HT1080 (cell line): Measurements from ENCODE around the gene ARMC5. TPM values are rescaled to one million over a fixed set of nuclear protein-coding genes. Genes with fewer than 3 reads are reported as not detected.
"Not testable (repeated sequence)": the region's sequence is repeated elsewhere in the genome, so short reads cannot be mapped to it uniquely, and the experiment has no call there.

Experiments used
- DNase-seq: peaks from one replicate; pipeline ENCODE4 v3.0.0-alpha.2; 2015; ENCODE audit warnings: low read depth
- total RNA-seq: library from RNA; depleted of rRNA; stranded (reverse); fragments of >200 nt; shearing (Covaris generic); gene quantifications from 2 replicates; pipeline ENCODE4 v1.2.3, GENCODE V29; 2014

ARMC5 gene
- total RNA-seq, 1 experiment from 2014 or later, result 19.8 TPM

DNA sequence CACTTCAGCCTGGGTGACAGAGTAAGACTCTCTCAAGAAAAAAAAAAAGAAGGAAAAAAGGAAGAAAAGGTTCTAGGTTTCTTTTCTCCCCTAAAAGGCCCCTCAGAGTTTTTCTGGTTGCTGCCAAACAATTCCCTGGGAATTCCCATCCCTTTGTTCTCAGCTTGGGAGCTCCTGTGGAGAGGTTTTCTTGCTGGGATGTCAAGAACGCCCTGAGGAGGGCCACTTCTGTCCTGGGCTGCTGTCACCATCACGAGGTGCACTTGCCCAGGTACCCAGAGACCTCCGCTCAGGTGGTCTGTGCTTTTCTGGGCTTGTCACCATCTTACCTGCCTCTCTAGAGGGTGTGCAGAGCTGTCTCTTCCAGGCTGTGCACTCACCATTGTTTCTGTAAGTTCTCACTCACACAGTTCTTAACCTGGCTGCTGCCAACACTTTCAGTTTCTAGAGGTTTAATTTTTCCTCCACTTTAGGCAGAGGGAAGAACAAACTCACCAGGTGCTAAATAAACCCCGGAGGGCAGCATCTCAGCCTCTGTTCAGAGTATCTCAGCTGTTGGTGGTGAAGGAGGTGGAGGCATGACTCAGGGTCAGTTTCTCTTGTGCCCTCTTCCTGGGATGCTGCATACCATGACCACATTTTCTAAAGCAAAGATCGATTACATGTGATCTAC lies 28.8 kb upstream of the ARMC5 start:
- no peak for DNase-seq

DNA sequence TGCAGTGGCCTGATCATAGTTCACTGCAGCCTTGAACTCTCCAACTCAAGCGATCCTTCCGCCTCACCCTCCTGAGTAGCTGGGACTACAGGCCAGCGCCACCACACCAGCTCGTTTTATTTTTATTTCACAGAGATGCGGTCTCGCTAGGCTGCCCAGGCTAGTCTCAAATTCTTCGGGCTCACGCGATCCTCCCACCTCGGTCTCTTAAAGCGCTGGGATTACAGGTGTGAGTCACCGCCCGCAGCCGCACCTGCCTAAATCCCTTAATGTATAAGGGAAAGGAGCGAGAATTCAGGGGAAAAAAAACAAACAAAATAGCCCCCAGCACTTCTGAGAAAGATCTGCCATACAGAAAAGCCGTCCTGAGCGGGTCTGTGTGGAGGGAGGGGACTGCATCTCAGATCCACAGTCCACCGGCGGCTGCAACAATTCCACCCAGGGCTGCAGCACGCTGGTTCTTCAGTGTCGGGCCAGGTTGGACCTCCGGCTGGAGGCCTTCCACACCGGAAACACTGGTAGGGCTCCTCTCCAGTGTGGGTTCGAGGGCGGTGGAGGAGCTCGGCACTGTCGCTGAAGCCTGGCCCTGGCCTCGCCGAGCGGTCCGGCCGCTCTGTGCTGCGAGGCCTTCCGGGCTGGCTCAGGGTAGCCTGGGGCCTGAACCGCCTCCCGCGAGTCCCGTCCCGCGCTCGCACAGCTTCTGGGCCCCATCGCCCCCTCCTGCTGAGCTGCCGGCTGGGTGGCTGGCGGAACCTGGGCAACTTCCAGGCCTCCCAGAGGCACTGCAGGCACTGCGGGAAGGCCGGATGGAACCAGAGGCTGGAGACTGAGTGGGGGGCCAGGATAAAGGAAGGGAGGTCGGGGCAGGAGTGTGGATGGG lies 23.7 kb upstream of the ARMC5 start:
- no peak for DNase-seq

DNA sequence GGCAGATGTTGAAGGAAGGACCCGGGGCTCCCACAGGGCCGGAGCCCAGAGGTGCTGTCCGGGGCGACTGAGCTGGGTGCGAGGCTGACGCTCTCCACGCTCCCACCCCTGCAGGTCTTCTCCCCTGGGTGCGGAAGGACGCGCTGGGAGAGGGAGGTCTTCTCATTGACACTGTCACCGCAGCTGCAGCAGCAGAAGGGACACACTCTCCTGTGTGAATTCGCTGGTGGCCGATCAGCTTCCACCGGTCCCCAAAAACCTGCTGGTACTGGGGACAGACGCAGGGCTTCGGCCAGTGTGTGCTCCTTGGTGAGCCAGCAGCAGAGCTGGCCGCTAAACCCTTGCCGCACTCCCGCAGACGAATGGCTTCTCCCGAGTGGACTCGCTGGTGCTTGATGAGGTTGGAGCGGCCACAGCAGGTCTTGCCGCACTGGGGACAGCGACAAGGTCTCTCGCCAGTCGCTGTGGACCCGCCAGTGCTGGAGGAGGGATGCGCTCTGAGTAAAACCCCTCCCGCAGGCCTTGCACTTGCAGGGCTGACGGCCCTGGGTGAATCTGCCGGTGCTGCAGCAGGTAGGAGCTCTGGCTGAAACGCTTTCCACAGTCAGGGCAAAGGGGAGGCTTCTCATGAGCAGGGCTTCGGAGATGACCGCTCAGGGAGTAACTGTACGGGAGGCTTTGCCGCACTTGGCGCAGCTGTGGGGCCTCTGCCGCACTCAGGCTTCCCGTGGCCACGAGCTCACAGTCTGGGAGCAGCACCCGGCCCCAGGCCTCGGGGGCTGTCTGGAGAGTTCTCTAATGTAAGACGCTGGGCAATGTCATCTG lies 22.9 kb upstream of the ARMC5 start:
- DNase-seq, result no peak

DNA sequence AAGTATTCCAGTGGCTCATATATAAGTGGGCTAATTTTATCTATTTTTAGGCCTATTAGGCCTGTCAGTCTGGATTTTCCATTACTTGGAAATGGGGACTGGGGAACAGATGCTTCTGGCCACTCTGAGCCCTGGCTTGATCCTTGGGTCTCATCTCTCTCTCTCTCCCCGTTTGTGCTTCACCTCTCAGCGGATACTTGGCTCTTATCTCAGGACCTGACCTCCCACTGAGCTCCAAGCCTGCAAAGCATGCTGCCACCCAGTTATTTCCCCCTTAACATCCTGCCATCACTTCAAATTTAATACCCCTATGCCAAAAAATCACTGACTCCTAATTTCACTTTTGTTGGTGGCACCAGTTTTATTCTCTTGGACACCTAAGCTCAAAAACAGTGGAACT lies 20.9 kb upstream of the ARMC5 start:
- DNase-seq, result no peak

DNA sequence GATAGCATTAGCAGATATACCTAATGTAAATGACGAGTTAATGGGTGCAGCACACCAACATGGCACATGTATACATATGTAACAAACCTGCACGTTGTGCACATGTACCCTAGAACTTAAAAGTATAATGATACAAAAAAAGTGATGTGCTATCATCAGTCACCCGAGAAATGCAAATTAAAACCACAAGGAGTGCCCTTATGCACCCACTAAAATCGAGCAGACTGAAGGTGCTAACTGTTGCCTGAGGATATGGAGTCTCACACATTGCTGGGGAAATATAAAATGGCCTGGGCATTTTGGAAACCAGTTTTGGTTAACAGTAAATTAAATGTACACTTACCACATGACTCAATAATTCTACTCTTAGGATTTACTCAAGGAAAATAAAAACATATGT lies 20.3 kb upstream of the ARMC5 start:
- not testable (repeated sequence) for DNase-seq

DNA sequence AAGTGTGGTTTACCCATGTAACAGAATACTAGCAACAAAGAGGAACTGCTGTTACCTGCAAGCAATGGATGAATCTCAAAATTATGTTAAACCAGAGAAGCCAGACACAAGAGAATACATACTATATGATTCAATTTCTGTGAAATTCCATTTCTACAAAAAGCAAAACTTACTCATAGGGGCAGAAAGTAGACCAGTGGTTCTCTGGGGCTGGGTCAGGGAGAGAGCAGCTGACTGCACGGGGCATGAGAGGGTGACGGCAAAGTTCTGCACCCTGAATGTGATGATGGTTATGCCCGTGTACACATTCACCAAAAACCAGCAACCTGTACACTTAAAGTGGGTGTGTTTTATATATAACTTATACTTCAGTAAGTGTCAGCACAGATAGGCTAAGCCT lies 19.8 kb upstream of the ARMC5 start:
- DNase-seq, result no peak

DNA sequence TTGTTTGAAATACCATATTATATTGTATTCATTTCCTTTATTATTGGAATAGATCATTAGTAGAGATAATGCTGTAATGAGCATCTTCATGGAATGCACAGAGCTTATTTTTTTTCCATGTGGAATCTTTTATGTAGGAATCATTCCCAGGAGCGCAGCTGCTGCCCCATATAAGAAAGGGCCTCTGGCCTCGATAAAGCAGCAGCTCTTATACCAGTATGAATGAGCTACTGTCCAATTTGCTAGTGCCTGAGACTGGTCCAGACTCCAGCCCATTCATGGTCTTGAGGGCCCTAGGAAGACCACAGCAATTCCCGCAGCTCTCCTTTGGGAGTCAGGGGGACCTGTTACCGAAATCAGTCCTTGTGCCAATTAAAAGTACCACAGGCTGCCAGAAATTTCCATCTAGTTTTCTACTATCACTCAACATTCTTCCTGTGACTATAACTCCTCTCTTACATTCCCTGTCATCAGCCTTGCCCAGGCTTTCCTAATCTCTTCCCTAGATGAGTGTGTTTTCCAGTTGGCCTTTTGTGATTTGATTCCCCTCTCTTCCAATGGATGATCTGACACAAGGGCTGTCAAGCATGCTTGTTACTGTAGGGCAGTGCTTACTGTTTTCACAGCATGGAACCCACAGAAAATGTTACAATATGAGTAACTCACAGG lies 18.7 kb upstream of the ARMC5 start:
- DNase-seq, result no peak

DNA sequence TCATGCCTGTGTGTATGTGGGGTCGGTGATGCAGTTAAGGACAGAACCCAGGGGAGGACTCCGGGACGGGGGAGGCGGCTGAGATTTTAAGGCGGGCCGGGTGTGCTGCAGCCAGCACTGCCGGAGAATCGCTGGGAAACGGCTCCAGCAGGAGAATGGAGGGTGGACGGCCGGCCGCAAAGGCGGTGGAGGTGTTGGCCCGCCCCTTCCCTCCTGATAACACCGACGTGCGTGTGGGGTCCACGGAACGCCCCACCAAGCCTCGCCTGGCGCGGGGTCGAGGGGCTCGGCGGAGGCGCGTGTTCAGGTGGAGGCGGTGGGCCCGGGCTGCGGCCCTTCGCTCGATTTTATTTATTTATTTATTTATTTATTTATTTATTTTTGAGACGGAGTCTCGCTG lies 17.3 kb upstream of the ARMC5 start:
- DNase-seq, result no peak

DNA sequence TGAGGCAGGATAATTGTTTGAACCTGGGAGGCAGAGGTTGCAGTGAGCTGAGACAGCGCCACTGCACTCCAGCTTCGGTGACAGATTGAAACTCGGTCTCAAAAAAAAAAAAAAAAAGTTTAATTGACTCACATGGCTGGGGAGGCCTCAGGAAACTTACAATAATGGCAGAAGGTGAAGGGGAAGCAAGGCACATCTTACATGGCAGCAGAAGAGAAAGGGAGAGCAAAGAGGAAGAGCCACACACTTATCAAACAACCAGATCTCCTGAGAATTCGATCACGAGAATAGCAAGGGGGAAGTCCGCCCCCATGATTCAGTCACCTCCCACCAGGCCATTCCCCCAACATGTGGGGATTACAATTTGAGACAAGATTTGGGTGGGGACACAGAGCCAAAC lies 13.4 kb upstream of the ARMC5 start:
- DNase-seq, result not testable (repeated sequence)

DNA sequence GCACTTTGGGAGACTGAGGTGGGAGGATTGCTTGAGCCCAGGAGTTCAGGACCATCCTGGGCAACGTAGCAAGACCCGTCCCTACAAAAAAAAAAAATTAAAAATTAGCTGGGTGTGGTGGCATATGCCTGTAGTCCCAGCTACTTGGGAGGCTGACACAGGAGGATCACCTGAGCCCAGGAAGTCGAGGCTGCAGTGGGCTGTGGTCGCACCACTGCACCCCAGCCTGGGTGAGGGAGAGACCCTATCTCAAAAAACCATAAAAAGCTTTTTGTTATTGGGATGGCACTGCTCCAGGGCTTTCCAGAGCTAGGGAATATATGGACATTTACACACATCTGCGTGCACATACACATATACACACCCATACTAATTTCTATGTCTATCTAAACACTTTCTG lies 8.1 kb upstream of the ARMC5 start:
- DNase-seq, result no peak

DNA sequence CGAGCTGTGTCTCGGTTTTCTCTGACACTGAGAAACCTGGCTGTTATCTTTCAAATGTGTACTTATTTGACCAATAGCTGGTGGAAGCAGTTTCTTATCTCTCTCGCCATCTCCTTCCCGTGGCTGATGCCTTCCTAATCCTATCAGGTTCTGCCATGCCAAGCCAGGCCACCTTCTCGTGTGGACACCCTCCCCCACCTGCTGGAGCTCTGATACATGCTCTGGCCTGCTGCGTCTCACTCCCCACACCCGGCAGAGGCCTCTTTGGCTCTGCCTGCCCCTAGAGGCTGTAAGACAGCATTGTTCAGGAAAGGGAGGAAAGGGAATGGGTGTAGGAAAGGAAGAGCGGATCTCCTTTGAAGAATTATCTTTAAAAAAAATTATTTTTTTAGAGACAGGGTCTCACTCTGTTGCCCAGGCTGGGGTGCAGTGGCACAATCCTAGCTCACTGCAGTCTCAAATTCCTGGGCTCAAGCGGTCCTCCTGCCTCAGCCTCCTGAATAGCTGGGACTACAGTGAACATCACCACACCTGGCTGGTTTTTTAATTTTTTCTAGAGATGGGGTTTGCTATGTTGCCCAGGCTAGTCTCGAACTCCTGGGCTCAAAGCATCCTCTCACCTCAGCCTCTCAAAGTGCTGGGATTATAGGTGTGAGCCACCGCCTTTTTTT lies 7.5 kb upstream of the ARMC5 start:
- peak; percentile 64 for DNase-seq

DNA sequence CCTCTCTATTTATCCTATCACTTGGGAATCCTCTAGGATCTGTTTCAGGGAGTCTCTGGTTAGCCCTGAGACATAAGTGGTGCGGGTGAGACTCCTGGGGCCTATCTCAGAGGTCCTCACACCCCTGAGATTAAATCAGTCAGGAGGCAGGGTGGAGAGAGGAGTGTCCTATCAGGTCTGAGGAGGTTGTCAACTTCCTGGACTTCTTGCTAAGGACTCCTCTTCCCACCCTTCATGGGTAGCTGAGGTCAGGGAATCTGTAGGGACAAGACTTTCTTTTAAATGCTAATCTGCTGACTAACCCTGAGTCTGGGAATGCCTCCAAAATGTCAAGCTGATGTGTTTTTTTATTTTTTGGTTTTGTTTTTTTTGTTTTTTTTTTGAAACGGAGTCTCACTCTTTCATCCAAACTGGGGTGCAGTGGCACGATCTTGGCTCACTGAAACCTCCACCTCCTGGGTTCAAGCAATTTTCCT lies 6.6 kb upstream of the ARMC5 start:
- DNase-seq, result peak; percentile 85

DNA sequence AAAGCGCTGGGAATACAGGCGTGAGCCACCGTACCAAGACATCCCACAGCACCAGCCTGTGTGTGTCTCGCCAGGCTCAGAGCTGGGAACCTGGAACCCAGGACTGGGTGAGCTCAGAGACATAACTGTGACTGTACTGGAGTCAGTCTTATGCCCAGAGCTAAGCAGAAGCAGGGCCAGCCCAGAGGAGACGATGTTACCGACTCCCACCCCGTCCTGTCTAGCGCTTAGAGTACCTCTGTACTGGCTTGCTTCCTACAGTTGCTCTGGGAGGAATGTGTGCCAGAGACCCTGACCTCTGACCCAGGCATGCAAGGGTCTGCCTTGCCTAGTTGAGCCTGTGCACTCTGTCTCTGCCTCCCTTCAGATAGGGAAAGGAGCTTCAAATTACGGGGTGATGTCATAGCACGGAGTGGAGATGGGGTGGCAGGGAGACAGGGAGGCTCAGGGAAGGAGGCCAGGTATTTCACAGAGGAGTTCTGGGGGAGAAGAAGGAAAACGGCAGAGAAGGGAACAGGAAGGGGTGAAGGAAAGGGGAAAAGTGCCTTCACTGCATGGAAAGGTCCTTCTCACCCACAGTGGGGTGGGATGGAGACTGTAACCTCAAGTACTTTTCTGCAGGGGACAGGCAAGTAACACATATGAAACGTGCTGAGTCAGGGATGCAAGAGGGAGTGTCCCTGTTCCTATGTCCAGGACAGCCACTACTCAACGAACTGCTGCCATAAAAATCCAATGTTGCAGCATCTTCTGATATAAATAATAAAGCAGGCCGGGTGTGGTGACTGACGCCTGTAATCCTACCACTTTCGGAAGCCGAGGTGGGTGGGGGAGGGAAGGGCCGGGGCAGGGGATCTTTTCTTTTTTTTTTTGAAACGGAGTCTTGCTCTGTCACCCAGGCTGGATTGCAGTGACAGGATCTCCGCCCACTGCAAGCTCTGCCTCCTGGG lies 5.8 kb upstream of the ARMC5 start:
- peak; percentile 44 for DNase-seq

DNA sequence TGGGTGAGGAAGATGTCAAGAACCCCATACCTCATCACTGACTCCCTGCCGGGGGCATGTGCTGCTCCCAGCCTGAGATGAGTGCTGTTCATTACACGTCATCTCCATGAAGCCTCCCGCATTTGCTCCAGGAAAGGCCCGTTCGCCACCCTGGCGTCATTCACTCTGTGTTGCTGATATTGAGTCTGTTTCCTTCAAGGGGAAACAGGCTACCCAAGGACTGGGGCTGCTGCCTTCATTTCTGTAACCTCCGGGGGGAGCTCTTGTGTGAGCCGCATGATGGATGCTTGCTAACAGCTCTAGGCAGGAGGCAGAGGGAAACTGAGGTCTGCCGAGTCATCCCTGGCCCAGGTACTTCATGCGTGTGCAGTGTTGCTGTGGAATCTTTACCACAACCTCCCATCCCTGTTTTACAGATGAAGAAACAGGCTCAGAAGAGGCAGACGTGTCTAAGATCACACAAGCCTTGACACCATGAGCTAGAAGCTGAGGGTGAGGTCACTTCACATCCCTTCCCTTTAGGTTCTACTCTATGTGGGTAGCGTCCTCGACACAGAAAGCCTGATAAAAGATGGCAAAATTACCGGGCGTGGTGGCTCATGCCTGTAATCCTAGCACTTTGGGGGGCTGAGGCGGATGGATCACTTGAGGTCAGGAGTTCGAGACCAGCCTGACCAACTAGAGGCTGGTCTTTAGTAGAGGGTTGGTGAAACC lies 3.5 kb upstream of the ARMC5 start:
- DNase-seq, result no peak

DNA sequence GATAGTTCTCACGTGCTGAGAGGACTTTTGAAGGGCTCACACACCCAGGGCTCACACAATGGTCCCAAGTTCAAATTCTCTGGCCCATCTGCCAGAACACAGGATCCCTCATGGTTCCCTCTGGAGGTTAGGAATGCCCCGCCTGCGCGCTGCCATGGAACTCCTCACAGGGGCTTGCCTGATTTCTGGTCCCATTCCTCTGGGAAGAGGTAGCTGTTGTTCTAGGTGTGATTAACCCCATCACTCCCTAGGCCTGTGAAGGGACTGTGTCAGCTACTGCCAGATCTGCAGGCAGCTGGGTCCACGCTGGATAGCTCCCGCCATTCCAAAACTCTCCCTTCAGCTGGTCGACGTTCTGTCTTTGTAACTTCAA lies 2.3 kb upstream of the ARMC5 start:
- no peak for DNase-seq

DNA sequence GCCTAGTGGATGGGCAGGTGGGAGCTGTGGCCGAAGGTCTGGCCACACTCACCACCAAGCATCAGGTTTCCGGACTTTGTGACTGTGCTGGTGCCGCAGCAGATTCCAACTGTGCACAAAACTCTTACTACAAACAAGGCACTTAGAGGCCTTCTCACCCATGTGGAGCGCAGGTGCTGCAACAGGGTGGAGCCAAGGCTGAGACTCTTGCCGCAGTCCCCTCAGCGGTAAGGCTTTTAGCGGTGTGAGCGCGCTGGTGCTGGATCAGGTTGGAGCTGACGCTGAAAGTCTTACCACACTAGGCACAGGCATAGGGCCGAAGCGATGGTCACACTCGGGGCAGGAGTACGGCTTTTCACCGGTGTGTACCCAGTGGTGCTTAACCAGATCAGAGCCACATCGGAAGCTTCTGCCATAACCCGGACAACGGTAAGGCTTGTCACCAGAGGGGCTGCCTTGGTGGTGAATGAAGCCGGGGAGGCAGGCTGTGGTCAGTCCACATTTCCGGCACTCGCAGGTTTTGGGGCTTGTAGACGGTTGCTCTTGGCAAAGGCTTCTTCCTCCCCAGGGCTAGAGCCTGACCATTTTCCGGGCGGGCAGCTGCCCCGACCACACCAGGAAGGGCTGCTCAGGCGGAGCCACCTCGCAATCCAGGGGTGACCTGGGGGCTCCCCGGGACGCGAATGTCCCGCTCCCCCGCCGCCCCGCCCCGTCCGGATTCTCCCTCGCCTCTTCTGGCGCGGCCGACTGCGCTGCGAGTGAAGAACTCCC lies 1.0 kb upstream of the ARMC5 start:
- peak; percentile 56 for DNase-seq

DNA sequence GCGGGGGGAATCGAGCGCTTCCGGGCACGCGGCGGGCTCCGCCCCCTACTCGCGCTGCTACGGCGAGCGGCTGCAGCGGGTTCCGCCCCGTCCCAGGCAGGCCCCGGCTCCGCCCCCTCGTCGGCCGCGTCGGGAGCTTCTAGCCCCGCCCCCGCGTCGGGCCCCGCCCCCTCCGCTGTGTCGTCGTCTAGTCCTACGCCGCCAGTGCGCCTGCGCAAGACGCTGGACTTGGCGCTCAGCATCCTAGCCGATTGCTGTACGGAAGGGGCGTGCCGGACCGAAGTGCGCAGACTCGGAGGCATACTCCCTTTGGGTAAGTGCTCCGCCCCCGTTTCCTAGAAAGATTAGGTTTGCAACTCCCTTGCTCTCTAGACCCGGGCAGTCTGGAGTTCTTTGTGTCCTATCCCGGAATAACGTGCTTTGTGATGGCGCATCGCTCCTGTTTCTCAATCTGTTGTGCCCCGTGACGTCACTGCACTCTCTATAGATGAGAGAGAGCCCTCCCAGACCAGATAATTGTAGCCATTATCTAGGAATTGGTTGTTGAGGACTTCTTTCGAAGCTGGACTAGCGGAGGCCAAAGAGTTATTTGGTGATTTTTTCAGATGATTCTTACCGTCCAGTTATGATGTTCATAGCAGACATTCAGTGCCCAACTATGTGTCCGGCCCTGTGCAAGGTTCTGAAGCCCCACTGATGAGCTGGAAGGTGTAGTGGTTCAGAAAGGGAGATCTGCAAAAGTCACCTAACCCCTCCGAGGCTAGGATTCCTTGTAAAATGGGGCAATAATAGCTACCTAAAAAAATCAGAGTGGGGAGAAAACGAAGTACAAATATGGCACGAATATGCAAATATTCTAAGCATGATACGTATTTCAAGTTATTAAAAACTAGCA lies 633 bp downstream of the ARMC5 start:
- peak; percentile 94 for DNase-seq
